Neutrophil (primary cell): ENCODE measurements around the gene HAGH.

Experiments
- H3K27ac ChIP-seq: fragments of 200-600 bp; sonication (generic); 2 replicates; pipeline ENCODE4 v1.5.1; 2016; ENCODE audit warnings: mild to moderate bottlenecking, moderate library complexity
- H3K27me3 ChIP-seq: fragments of 200-600 bp; sonication (generic); 2 replicates; pipeline ENCODE4 v1.6.0; 2016; ENCODE audit warnings: mild to moderate bottlenecking
- H3K36me3 ChIP-seq: fragments of 200-600 bp; sonication (generic); 2 replicates; pipeline ENCODE4 v1.5.1; 2017
- H3K4me1 ChIP-seq, 2 experiments: fragments of 200-600 bp in 1 of 2; sonication (generic) in 1 of 2; 1 replicate in 1 of 2; 2 replicates in 1 of 2; pipeline versions ENCODE4 v1.5.1 to v1.6.1; 2013 to 2016; ENCODE audit warnings: low read depth in 1 of 2, low read length in 1 of 2, mild to moderate bottlenecking in 1 of 2, moderate library complexity in 1 of 2; ENCODE audit not compliant: control insufficient read depth in 1 of 2, insufficient read depth in 1 of 2
- H3K4me3 ChIP-seq, 2 experiments: fragments of 200-600 bp in 1 of 2; sonication (generic) in 1 of 2; 1 replicate in 1 of 2; 2 replicates in 1 of 2; pipeline ENCODE4 v1.5.1; 2013 to 2016; ENCODE audit warnings: low read depth in 1 of 2, low read length in 1 of 2, mild to moderate bottlenecking in 1 of 2, moderate library complexity in 1 of 2
- H3K9me3 ChIP-seq: fragments of 200-600 bp; sonication (generic); 2 replicates; pipeline ENCODE4 v1.5.1; 2016
- CTCF ChIP-seq: fragments of 200-600 bp; sonication (generic); IDR thresholded peaks from 2 replicates; pipeline ENCODE4 v1.5.1; 2016; ENCODE audit warnings: antibody characterized with exemption

Gene HAGH

DNA sequence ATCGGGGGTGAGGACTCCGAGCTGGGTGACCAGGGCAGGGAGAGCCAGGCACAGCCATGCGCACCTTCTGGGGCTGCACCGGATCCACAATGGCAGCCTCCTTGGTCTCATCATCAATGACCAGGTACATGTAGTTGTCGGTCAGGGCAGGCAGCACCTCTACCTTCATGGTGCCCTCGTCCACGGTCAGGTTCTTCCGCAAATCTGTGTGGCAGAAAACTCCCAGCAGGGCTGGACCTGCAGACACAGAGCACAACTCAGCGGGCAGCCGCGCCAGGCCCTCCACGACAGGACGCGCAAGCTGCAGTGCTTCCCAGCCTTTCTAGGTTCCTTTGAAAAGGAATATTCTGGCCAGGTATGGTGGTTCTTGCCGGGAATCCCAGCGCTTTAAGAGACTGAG is 3.8 kb downstream of the HAGH start:
- no peak for TF ChIP-seq CTCF
- H3K9me3 ChIP-seq: no peaks in the 10 kb centered on the region

DNA sequence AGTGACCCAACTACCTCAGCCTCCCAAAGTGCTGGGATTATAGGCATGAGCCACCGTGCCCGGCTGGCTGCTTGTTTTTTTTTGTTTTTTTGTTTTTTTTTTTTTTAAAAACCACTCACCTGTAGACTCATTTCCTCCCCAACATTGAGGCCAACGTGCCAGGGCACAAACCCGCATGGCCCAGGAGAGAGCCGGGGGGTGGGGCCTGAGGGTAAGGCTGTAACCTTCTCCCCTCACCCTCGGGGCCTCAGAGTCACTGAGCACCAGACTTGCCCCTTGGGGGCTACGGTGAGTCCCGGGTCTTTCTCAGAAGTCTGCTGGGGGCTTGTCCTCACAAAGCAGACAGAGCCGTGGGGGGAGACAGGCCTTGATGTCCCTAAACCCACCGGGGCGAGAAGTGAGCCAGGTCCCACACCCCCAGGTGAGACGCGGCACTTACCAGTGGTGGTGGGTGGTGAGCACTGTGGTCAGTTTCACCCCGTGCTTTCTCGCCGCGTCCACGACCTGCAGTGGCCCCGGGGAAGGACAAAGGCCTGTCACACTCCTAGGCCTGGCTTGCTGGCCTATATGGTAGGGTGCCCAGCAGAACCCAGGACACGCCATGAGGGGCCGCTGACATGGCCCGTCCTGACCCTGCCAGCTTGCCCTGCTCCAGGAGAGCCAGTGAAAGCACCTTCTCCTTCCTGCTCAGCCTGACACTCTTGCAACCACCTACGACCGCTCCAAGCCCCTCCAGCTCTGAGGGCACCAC is 4.6 kb downstream of the HAGH start:
- peaks cover 59% of the 10 kb centered on the region for H3K36me3 ChIP-seq

More for the DNA sequence above, 3.8 kb downstream of the HAGH start:
- Histone ChIP-seq H3K4me3 (no peak overlapping the region), H3K36me3 (peaks cover 51% of the 10 kb centered on the region), H3K27ac (no peak overlapping the region), H3K27me3 (no peaks in the 10 kb centered on the region), H3K4me1 (peaks cover 16 to 17% of the 10 kb centered on the region in 2 experiments)

GRCh38 chr16:1820946-1821290 is 5.7 kb downstream of the HAGH start:
- Histone ChIP-seq H3K4me1 (peaks cover 9% of the 10 kb centered on the region in 2 experiments), H3K27ac (no peak overlapping the region), H3K9me3 (no peaks in the 10 kb centered on the region), H3K4me3 (no peak overlapping the region), H3K36me3 (peaks cover 70% of the 10 kb centered on the region), H3K27me3 (no peaks in the 10 kb centered on the region)
- no peak for TF ChIP-seq CTCF

More for the DNA sequence above, 4.6 kb downstream of the HAGH start:
- no peak for TF ChIP-seq CTCF
- H3K27ac ChIP-seq: no peak overlapping the region
- H3K27me3 ChIP-seq: no peaks in the 10 kb centered on the region
- peaks cover 10 to 11% of the 10 kb centered on the region in 2 experiments for H3K4me1 ChIP-seq
- H3K4me3 ChIP-seq: no peak overlapping the region
- no peaks in the 10 kb centered on the region for H3K9me3 ChIP-seq

DNA sequence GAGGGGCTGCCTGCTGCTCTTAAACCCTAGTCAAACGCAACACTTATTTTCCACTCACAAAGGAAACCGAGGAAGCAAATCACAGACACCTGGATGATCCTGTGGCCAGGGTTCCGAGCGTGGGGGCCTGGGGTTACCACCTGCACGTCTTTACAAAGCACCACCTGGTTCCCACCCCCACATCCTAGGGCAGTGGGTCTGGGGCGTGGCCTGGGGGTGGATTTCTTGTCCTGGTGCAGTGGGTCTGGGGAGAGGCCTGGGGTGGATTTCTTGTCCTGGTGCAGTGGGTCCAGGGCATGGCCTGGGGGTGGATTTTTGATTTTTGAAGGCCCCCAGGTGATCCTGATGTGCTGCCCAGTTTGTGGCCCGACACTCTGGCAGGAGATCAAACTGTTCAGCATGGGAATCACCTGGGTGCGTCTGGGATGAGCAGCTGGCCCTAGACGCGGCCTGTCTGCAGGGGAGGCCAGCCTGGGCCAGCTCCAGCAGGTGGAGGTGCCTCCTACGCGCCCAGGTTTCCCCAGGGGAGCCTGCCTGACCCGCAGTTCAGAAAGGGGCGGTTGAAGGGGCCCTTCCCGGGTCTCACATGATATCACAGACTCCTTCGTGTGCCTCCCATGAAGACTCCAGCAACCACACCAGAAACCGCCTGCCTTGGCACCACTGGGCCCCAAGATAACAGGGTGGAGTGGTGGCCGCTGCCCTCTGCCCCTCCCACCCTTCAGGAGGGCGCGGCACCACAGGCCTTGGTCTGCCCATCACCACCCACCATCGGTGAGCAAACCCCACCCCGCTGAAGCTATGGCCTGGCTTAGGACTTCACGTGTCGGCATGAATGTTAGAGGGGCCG is 6.3 kb downstream of the HAGH start:
- no peaks in the 10 kb centered on the region for H3K9me3 ChIP-seq
- no peaks in the 10 kb centered on the region for H3K27me3 ChIP-seq
- no peak for TF ChIP-seq CTCF
- peaks cover 74% of the 10 kb centered on the region for H3K36me3 ChIP-seq
- no peak overlapping the region for H3K4me3 ChIP-seq
- H3K27ac ChIP-seq: no peak overlapping the region
- peaks cover 3% of the 10 kb centered on the region in 2 experiments for H3K4me1 ChIP-seq

DNA sequence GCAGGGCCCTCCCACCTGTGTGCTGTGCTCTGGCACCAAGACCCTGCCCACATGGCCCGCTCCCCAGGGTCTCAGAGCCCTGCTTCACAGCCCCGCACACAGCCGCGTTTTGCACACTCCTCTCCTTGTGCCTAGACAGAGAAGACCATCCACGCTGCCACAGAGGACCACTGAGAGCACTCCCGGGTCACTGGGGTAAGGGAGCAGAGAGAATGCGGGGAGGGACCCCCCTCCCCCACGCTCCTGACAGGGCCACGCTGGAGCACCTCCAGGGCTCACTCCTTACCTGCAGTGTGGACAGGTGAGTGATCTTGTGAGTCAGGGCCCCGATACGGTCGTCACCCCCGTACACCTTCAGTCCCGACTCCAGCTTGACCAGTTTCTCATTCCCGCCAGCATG is 7.0 kb downstream of the HAGH start:
- H3K36me3 ChIP-seq: peaks cover 78% of the 10 kb centered on the region
- H3K4me3 ChIP-seq: no peak overlapping the region

More for the DNA sequence above, 7.0 kb downstream of the HAGH start:
- H3K4me1 ChIP-seq: no peaks in the 10 kb centered on the region
- H3K9me3 ChIP-seq: no peaks in the 10 kb centered on the region
- H3K27me3 ChIP-seq: no peaks in the 10 kb centered on the region
- TF ChIP-seq CTCF: no peak
- no peak overlapping the region for H3K27ac ChIP-seq
